RPMI7951 (cell line): ENCODE measurements around the gene KDM4C. TPM values are rescaled to one million over a fixed set of nuclear protein-coding genes. Genes with fewer than 3 reads are reported as not detected.

Experiments used
- DNase-seq: peaks from one replicate; pipeline ENCODE4 v3.0.0-alpha.2; 2012; ENCODE audit warnings: low read depth
- total RNA-seq: library from RNA; depleted of rRNA; stranded (reverse); fragments of >200 nt; shearing (Covaris generic); gene quantifications from 2 replicates; pipeline ENCODE4 v1.2.3, GENCODE V29; 2014

The KDM4C gene
- total RNA-seq, 1 experiment from 2014 or later = 11.1 TPM

- DNase-seq = no peak
These were observed 111.5 kb downstream of the KDM4C start for GRCh38 chr9:6869081-6869948.

GRCh38 chr9:6870149-6870548 lies 112.4 kb downstream of the KDM4C start:
- DNase-seq = no peak

- no peak for DNase-seq
These were observed 113.1 kb downstream of the KDM4C start for GRCh38 chr9:6870650-6871477.

- peak; percentile 13 for DNase-seq
These were observed 116.1 kb downstream of the KDM4C start for GRCh38 chr9:6873857-6874256.

- DNase-seq = no peak
These were observed 118.6 kb downstream of the KDM4C start for GRCh38 chr9:6876195-6876894.

- DNase-seq = peak; percentile 52
These were observed 119.9 kb downstream of the KDM4C start for GRCh38 chr9:6877671-6878161.

- DNase-seq = no peak
These were observed 122.9 kb downstream of the KDM4C start for GRCh38 chr9:6880626-6881025.

- no peak for DNase-seq
These were observed 126.3 kb downstream of the KDM4C start for GRCh38 chr9:6884101-6884500.

- no peak for DNase-seq
These were observed 127.2 kb downstream of the KDM4C start for GRCh38 chr9:6884990-6885389.

- no peak for DNase-seq
These were observed 129.3 kb downstream of the KDM4C start for GRCh38 chr9:6887051-6887450.

GRCh38 chr9:6889868-6890267 lies 132.1 kb downstream of the KDM4C start:
- DNase-seq = no peak

- no peak for DNase-seq
These were observed 135.8 kb downstream of the KDM4C start for GRCh38 chr9:6893350-6894131.

- no peak for DNase-seq
These were observed 136.4 kb downstream of the KDM4C start for GRCh38 chr9:6894135-6894534.

GRCh38 chr9:6895754-6896153 lies 138.0 kb downstream of the KDM4C start:
- no peak for DNase-seq

GRCh38 chr9:6896562-6896961 lies 138.8 kb downstream of the KDM4C start:
- peak; percentile 10 for DNase-seq

GRCh38 chr9:6897207-6897822 lies 139.5 kb downstream of the KDM4C start:
- DNase-seq = no peak

- no peak for DNase-seq
These were observed 140.1 kb downstream of the KDM4C start for GRCh38 chr9:6897898-6898302.

- DNase-seq = no peak
These were observed 141.5 kb downstream of the KDM4C start for GRCh38 chr9:6899274-6899673.

- DNase-seq = no peak
These were observed 142.7 kb downstream of the KDM4C start for GRCh38 chr9:6900440-6900883.

- DNase-seq = no peak
These were observed 143.4 kb downstream of the KDM4C start for GRCh38 chr9:6901180-6901579.

GRCh38 chr9:6902423-6902822 lies 144.7 kb downstream of the KDM4C start:
- peak; percentile 46 for DNase-seq
